ENCODE measurements around the gene FAM120A.

Gene FAM120A

GRCh38 chr9:93574091-93574899 lies 122.8 kb downstream of the FAM120A start:
- DNase-seq (ENCODE audit: extremely low read depth, low read depth) = no peak
- no peak for TF ChIP-seq CTCF (IDR thresholded peaks at IDR 0.05; ENCODE audit: low read depth, low read length)

- no peak for TF ChIP-seq CTCF (IDR thresholded peaks at IDR 0.05; ENCODE audit: low read depth, low read length)
- DNase-seq (ENCODE audit: extremely low read depth, low read depth) = no peak
These were observed 123.7 kb downstream of the FAM120A start for GRCh38 chr9:93574900-93575795.

- no peak for DNase-seq (ENCODE audit: extremely low read depth, low read depth)
- no peak for TF ChIP-seq CTCF (IDR thresholded peaks at IDR 0.05; ENCODE audit: low read depth, low read length)
These were observed 124.3 kb downstream of the FAM120A start for GRCh38 chr9:93575796-93576257.

GRCh38 chr9:93576258-93577077 lies 125.0 kb downstream of the FAM120A start, which contains the start of gene PHF2:
TSS of gene PHF2 (plus strand) at chr9:93576584. CDS start at chr9:93576774, 190 bp downstream.
- TF ChIP-seq CTCF (IDR thresholded peaks at IDR 0.05; ENCODE audit: low read depth, low read length) = no peak
- DNase-seq (ENCODE audit: extremely low read depth, low read depth) = no peak

- no peak for TF ChIP-seq CTCF (IDR thresholded peaks at IDR 0.05; ENCODE audit: low read depth, low read length)
- DNase-seq (ENCODE audit: extremely low read depth, low read depth) = no peak
These were observed 125.8 kb downstream of the FAM120A start for GRCh38 chr9:93577078-93577974.

- DNase-seq (ENCODE audit: extremely low read depth, low read depth) = no peak
- no peak for TF ChIP-seq CTCF (IDR thresholded peaks at IDR 0.05; ENCODE audit: low read depth, low read length)
These were observed 126.6 kb downstream of the FAM120A start for GRCh38 chr9:93577975-93578682.
